ENCODE measurements around the gene CHCHD2. TPM values are rescaled to one million over a fixed set of nuclear protein-coding genes. Genes with fewer than 3 reads are reported as not detected.
A peak's percentile ranks its signal among the peaks of the same experiment; 100 is the strongest.

The CHCHD2 gene
- polyA plus RNA-seq, 3 donors, result 241 to 500 (median 412) TPM

DNA sequence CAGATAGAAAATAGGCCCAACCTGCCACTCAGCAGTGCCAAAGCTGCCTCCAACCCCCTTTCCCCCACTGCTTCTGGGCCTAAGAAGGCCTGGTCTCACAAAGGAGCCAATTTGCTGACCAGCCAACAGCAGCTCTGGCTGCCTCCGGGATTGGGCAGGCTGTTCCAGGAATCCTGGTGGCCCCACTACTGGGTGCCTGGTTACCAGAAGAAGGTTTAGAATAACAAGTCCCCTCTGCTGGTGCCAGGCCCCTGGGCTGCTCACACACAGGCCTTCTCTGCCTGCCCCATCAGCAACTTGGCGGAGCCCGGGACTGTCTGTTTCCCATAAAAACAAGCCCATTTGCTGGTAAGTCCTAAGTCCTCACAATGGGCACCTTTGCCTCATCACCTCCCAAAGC lies 14.7 kb downstream of the CHCHD2 start:
- 93% methylated on average over 3 of the region's 3 CpGs for WGBS (ENCODE audit: insufficient coverage)
- H3K27ac ChIP-seq (ENCODE audit: low read depth in 1 of 2, low read length in 2 of 2), result no peak overlapping the region
- peaks cover 2 to 7% of the 10 kb centered on the region in 2 donors for H3K36me3 ChIP-seq (replicated peaks in 1 of 2; ENCODE audit: control insufficient read depth in 1 of 2, insufficient read depth in 2 of 2, low read length in 2 of 2)
- H2AFZ ChIP-seq (ENCODE audit: insufficient read depth, low read depth, low read length, poor library complexity, severe bottlenecking), result no peak overlapping the region
- H3K79me2 ChIP-seq (ENCODE audit: insufficient read depth, low read length), result no peaks in the 10 kb centered on the region
- intact Hi-C loops (cut with micrococcal nuclease), result no loop called here
- no peak overlapping the region for H3K4me3 ChIP-seq (replicated peaks in 1 of 3; ENCODE audit: low read depth in 2 of 3, low read length in 3 of 3)
- no peaks in the 10 kb centered on the region for H4K20me1 ChIP-seq (ENCODE audit: insufficient read depth, low read length)
- TF ChIP-seq, protein P1, sequence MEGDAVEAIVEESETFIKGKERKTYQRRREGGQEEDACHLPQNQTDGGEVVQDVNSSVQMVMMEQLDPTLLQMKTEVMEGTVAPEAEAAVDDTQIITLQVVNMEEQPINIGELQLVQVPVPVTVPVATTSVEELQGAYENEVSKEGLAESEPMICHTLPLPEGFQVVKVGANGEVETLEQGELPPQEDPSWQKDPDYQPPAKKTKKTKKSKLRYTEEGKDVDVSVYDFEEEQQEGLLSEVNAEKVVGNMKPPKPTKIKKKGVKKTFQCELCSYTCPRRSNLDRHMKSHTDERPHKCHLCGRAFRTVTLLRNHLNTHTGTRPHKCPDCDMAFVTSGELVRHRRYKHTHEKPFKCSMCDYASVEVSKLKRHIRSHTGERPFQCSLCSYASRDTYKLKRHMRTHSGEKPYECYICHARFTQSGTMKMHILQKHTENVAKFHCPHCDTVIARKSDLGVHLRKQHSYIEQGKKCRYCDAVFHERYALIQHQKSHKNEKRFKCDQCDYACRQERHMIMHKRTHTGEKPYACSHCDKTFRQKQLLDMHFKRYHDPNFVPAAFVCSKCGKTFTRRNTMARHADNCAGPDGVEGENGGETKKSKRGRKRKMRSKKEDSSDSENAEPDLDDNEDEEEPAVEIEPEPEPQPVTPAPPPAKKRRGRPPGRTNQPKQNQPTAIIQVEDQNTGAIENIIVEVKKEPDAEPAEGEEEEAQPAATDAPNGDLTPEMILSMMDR (IDR thresholded peaks at IDR 0.05), result no peak
- H3K4me1 ChIP-seq (ENCODE audit: control insufficient read depth in 1 of 2, insufficient read depth in 2 of 2, low read length in 2 of 2), result no peaks in the 10 kb centered on the region
- no peak overlapping the region for H3K4me3 Mint-ChIP-seq
- H3K4me2 ChIP-seq (replicated peaks; ENCODE audit: extremely low read depth, low read length, poor library complexity, severe bottlenecking), result no peak overlapping the region
- H3K9me3 ChIP-seq (replicated peaks in 1 of 2; ENCODE audit: control insufficient read depth in 1 of 2, insufficient read depth in 1 of 2, low read length in 2 of 2), result no peaks in the 10 kb centered on the region
- H3K27ac Mint-ChIP-seq, result peak overlapping the region in 1 of 7 donors; percentile 21
- H3K27me3 ChIP-seq (ENCODE audit: control insufficient read depth in 2 of 2, insufficient read depth in 2 of 2, low read length in 2 of 2), result no peaks in the 10 kb centered on the region
- peaks cover 0 to 3% (median 0%) of the 10 kb centered on the region in 3 donors for H3K27me3 Mint-ChIP-seq (ENCODE audit: low read depth in 3 of 3)
- no peak for DNase-seq
- peaks cover 0 to 3% (median 0%) of the 10 kb centered on the region in 7 donors for H3K9me3 Mint-ChIP-seq
- H3K9ac ChIP-seq (ENCODE audit: insufficient read depth, low read length, poor library complexity, severe bottlenecking), result no peak overlapping the region
- H3K36me3 Mint-ChIP-seq, result peaks cover 7 to 12% of the 10 kb centered on the region in 2 donors
- no peaks in the 10 kb centered on the region for H3K4me1 Mint-ChIP-seq

DNA sequence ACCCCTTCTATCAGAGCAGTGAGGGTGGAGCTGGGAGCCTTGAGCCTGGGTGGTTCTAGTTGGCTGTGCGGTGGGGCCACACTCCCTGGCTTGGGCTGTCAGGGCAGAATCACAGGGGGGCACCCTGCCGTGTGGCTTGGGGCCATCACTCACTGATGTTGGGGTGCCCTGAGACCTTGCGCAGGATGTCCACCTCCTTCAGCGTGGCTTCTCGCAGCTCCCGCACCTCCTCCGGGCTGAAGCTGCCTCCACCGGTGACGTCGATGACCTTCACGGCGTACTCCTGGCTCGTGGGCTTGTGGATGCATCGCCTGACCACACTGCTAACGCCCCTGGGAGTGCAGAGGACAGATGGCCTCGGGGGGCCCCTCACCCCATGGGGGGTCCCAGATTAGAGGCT lies 18.8 kb downstream of the CHCHD2 start:
- H2AFZ ChIP-seq (ENCODE audit: insufficient read depth, low read depth, low read length, poor library complexity, severe bottlenecking), result no peak overlapping the region
- Mint-ChIP-seq H3K4me3 (no peak overlapping the region), H3K9me3 (peaks cover 0 to 5% (median 0%) of the 10 kb centered on the region in 7 donors), H3K36me3 (peaks cover 7 to 17% of the 10 kb centered on the region in 2 donors), H3K27me3 (ENCODE audit: low read depth in 3 of 3) (peaks cover 0 to 3% (median 0%) of the 10 kb centered on the region in 3 donors), H3K4me1 (no peaks in the 10 kb centered on the region), H3K27ac (no peak overlapping the region)
- H3K79me2 ChIP-seq (ENCODE audit: insufficient read depth, low read length), result no peaks in the 10 kb centered on the region
- TF ChIP-seq, protein P1 (IDR thresholded peaks at IDR 0.05), result no peak
- H3K9ac ChIP-seq (ENCODE audit: insufficient read depth, low read length, poor library complexity, severe bottlenecking), result no peak overlapping the region
- DNase-seq, result no peak
- no peaks in the 10 kb centered on the region for H3K4me1 ChIP-seq (ENCODE audit: control insufficient read depth in 1 of 2, insufficient read depth in 2 of 2, low read length in 2 of 2)
- H4K20me1 ChIP-seq (ENCODE audit: insufficient read depth, low read length), result no peaks in the 10 kb centered on the region
- WGBS (ENCODE audit: insufficient coverage), result 98% methylated on average over 15 of the region's 16 CpGs
- no peak overlapping the region for H3K4me3 ChIP-seq (replicated peaks in 1 of 3; ENCODE audit: low read depth in 2 of 3, low read length in 3 of 3)
- peaks cover 2 to 7% of the 10 kb centered on the region in 2 donors for H3K36me3 ChIP-seq (replicated peaks in 1 of 2; ENCODE audit: control insufficient read depth in 1 of 2, insufficient read depth in 2 of 2, low read length in 2 of 2)
- H3K4me2 ChIP-seq (replicated peaks; ENCODE audit: extremely low read depth, low read length, poor library complexity, severe bottlenecking), result no peak overlapping the region
- intact Hi-C loops (cut with micrococcal nuclease), result no loop called here
- no peaks in the 10 kb centered on the region for H3K9me3 ChIP-seq (replicated peaks in 1 of 2; ENCODE audit: control insufficient read depth in 1 of 2, insufficient read depth in 1 of 2, low read length in 2 of 2)
- no peak overlapping the region for H3K27ac ChIP-seq (ENCODE audit: low read depth in 1 of 2, low read length in 2 of 2)
- no peaks in the 10 kb centered on the region for H3K27me3 ChIP-seq (ENCODE audit: control insufficient read depth in 2 of 2, insufficient read depth in 2 of 2, low read length in 2 of 2)

Data from CD14-positive monocyte (primary cell).